HCT116 (cell line): Measurements from ENCODE around the gene FOXP2. TPM values are rescaled to one million over a fixed set of nuclear protein-coding genes. Genes with fewer than 3 reads are reported as not detected.

ENCODE experiments used
- ATAC-seq: fragments of 200-7000 bp; cut with Tn5 transposase; 2 replicates; pipeline ENCODE4 v1.9.1; 2020; ENCODE audit warnings: mild to moderate bottlenecking, moderate library complexity
- BruUV-seq: library from RNA; stranded (reverse); fragments of 400-500 nt; replicated peaks from 2 replicates; lab custom pipeline; 2021; lab: Mats Ljungman, UMichigan
- CTCF ChIA-PET: fragments of 300-600 bp; sonication (Branson Sonifier 250); formaldehyde crosslinking; loops from one replicate; lab custom pipeline; 2021; ENCODE audit warnings: antibody characterized with exemption; lab: Charles Lee
- POLR2A ChIA-PET: fragments of 300-600, 350-600 bp; sonication (Branson Sonifier 250); formaldehyde crosslinking; loops from one replicate; lab custom pipeline; 2021; ENCODE audit warnings: antibody characterized with exemption; lab: Charles Lee
- RAD21 ChIA-PET, 2 experiments: fragments of 300-600 bp; sonication (Branson Sonifier 250); formaldehyde crosslinking; loops; one replicate each; lab custom pipeline; 2023; ENCODE audit warnings: low total read pairs in 2 of 2; ENCODE audit not compliant: uncharacterized antibody in 2 of 2, unreplicated experiment in 2 of 2, low non-redundant PET in 1 of 2; lab: Charles Lee
- DNase-seq: peaks from one replicate; pipeline ENCODE4 v3.0.0-alpha.2; 2010; ENCODE audit warnings: low read depth, low spot score
- H2AFZ ChIP-seq: fragments of 200-600 bp; shearing (Covaris generic), sonication (generic); 2 replicates; pipeline ENCODE4 v1.6.1; 2017; ENCODE audit warnings: low read depth, mixed run types, mixed read lengths, antibody characterized with exemption, low read length; ENCODE audit not compliant: poor library complexity, severe bottlenecking
- H3K27ac ChIP-seq: 2 replicates; pipeline ENCODE4 v1.5.1; 2012; ENCODE audit warnings: low read depth, low read length
- H3K27me3 ChIP-seq: fragments of 200-600 bp; sonication (generic); 2 replicates; pipeline ENCODE4 v1.6.1; 2016; ENCODE audit warnings: mixed run types, low read length, mixed read lengths; ENCODE audit not compliant: insufficient read depth
- H3K36me3 ChIP-seq, 2 experiments: fragments of 200-500 bp in 1 of 2; fragments of 200-600 bp in 1 of 2; sonication (Bioruptor generic) in 1 of 2; sonication (generic) in 1 of 2; 2 replicates each; pipeline versions ENCODE4 v1.5.1 to v1.6.1; 2014 to 2016; ENCODE audit warnings: low read length in 2 of 2, inconsistent platforms in 1 of 2, mixed read lengths in 1 of 2, mixed run types in 1 of 2; ENCODE audit not compliant: insufficient read depth in 2 of 2, control insufficient read depth in 1 of 2
- H3K4me1 ChIP-seq, 2 experiments: fragments of 200-600 bp in 1 of 2; sonication (generic) in 1 of 2; 2 replicates each; pipeline versions ENCODE4 v1.5.1 to v1.6.1; 2012 to 2017; ENCODE audit warnings: low read length in 2 of 2, inconsistent platforms in 1 of 2, mild to moderate bottlenecking in 1 of 2, mixed read lengths in 1 of 2, mixed run types in 1 of 2, moderate library complexity in 1 of 2; ENCODE audit not compliant: insufficient read depth in 2 of 2, control insufficient read depth in 1 of 2
- H3K4me2 ChIP-seq: fragments of 200-600 bp; sonication (generic); 2 replicates; pipeline ENCODE4 v1.6.1; 2017; ENCODE audit warnings: mixed run types, low read length, mixed read lengths
- H3K4me3 ChIP-seq, 2 experiments: fragments of 200-600 bp in 1 of 2; sonication (generic) in 1 of 2; replicated peaks in 1 of 2; 2 replicates each; pipeline ENCODE4 v1.5.1; 2011 to 2016; ENCODE audit warnings: low read length in 2 of 2, control low read depth in 1 of 2, low read depth in 1 of 2, mild to moderate bottlenecking in 1 of 2, mixed read lengths in 1 of 2, mixed run types in 1 of 2
- H3K79me2 ChIP-seq: fragments of 200-600 bp; sonication (generic); 2 replicates; pipeline ENCODE4 v1.6.1; 2017; ENCODE audit warnings: mild to moderate bottlenecking, mixed run types, low read length, moderate library complexity, mixed read lengths; ENCODE audit not compliant: insufficient read depth
- H3K9ac ChIP-seq: fragments of 200-600 bp; sonication (generic); 2 replicates; pipeline ENCODE4 v1.6.1; 2016; ENCODE audit warnings: low read length, mixed read lengths
- H3K9me2 ChIP-seq: fragments of 200-600 bp; sonication (generic), shearing (Covaris generic); 2 replicates; pipeline ENCODE4 v1.6.1; 2017; ENCODE audit warnings: mixed run types, mild to moderate bottlenecking, moderate library complexity; ENCODE audit not compliant: insufficient read depth
- H3K9me3 ChIP-seq, 2 experiments: fragments of 200-500 bp in 1 of 2; fragments of 200-600 bp in 1 of 2; sonication (Bioruptor generic) in 1 of 2; sonication (generic) in 1 of 2; 2 replicates each; pipeline ENCODE4 v1.6.1; 2014 to 2017; ENCODE audit warnings: low read length in 2 of 2, mixed read lengths in 2 of 2, inconsistent platforms in 1 of 2, low read depth in 1 of 2, mild to moderate bottlenecking in 1 of 2, mixed run types in 1 of 2, moderate library complexity in 1 of 2; ENCODE audit not compliant: control insufficient read depth in 1 of 2, insufficient read depth in 1 of 2
- H4K20me1 ChIP-seq: fragments of 200-600 bp; sonication (generic), shearing (Covaris generic); 2 replicates; pipeline ENCODE4 v1.6.1; 2017; ENCODE audit warnings: mixed run types, mild to moderate bottlenecking, moderate library complexity; ENCODE audit not compliant: insufficient read depth
- CEBPB ChIP-seq: IDR thresholded peaks from 2 replicates; pipeline ENCODE4 v1.6.1; 2012; ENCODE audit warnings: low read depth
- CTCF ChIP-seq, 3 experiments: fragments of 200-600 bp in 1 of 3; sonication (generic) in 1 of 3; IDR thresholded peaks in 2 of 3; conservative IDR thresholded peaks in 1 of 3; 2 replicates each; pipeline ENCODE4 v1.5.1; 2012 to 2017; ENCODE audit warnings: low read depth in 2 of 3, low read length in 2 of 3, antibody characterized with exemption in 1 of 3, borderline replicate concordance in 1 of 3, control low read depth in 1 of 3, mild to moderate bottlenecking in 1 of 3, mixed read lengths in 1 of 3, mixed run types in 1 of 3, moderate library complexity in 1 of 3; ENCODE audit not compliant: insufficient read depth in 1 of 3
- EGR1 ChIP-seq: IDR thresholded peaks from 2 replicates; pipeline ENCODE4 v1.6.1; 2012; ENCODE audit warnings: low read depth
- EZH2 ChIP-seq: fragments of 200-600 bp; sonication (generic); IDR thresholded peaks from 2 replicates; pipeline ENCODE4 v1.6.1; 2017; ENCODE audit warnings: antibody characterized with exemption, mixed run types
- POLR2A ChIP-seq: IDR thresholded peaks from 2 replicates; pipeline ENCODE4 v1.7.0; 2011; ENCODE audit warnings: borderline replicate concordance; ENCODE audit not compliant: insufficient read depth, insufficient read length; ENCODE audit errors: extremely low read depth
- POLR2AphosphoS5 ChIP-seq: IDR thresholded peaks from 2 replicates; pipeline ENCODE4 v1.6.1; 2011; ENCODE audit warnings: mild to moderate bottlenecking, low read depth, low read length, moderate library complexity
- RAD21 ChIP-seq: IDR thresholded peaks from 2 replicates; pipeline ENCODE4 v1.6.1; 2012; ENCODE audit warnings: low read depth, mild to moderate bottlenecking
- ZBTB33 ChIP-seq: IDR thresholded peaks from 2 replicates; pipeline ENCODE4 v1.6.1; 2011; ENCODE audit warnings: mild to moderate bottlenecking, low read length, moderate library complexity; ENCODE audit not compliant: insufficient replicate concordance; ENCODE audit errors: extremely low read depth
- intact Hi-C: fragments of 100-400 bp; cut with micrococcal nuclease; formaldehyde crosslinking; loops from 2 replicates; pipeline ENCODE4 v1.10.0; 2022
- total RNA-seq: library from RNA; stranded (reverse); gene quantifications from one replicate; pipeline ENCODE4 v1.2.1, GENCODE V29; 2021; ENCODE audit not compliant: unreplicated experiment
- TF ChIP-seq, protein P1 (sequence below): IDR thresholded peaks from 2 replicates; pipeline ENCODE4 v1.6.1; 2012; ENCODE audit warnings: low read depth

FOXP2 gene
- total RNA-seq, 1 experiment from 2014 or later, result 2.5 TPM

DNA sequence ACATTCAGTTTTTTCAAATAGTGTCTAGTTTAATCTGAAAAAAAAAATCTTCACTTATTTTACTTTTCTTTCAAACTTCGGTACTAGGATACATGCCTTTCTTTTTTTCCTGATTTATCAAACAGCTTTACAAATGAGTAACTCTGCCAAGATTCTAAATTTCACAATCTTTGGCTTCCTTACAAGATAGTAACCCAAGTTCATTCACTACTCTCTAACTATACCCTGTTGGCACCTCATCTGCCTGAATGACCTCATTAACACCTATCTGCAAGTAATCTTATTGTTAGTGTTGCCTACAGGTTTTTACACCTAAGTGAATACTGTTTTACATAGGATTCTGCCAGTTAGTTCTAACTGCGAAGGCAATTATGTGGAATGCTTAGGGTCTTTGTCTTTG, 159.8 kb downstream of the FOXP2 start (continued):
- TF ChIP-seq, protein P1, sequence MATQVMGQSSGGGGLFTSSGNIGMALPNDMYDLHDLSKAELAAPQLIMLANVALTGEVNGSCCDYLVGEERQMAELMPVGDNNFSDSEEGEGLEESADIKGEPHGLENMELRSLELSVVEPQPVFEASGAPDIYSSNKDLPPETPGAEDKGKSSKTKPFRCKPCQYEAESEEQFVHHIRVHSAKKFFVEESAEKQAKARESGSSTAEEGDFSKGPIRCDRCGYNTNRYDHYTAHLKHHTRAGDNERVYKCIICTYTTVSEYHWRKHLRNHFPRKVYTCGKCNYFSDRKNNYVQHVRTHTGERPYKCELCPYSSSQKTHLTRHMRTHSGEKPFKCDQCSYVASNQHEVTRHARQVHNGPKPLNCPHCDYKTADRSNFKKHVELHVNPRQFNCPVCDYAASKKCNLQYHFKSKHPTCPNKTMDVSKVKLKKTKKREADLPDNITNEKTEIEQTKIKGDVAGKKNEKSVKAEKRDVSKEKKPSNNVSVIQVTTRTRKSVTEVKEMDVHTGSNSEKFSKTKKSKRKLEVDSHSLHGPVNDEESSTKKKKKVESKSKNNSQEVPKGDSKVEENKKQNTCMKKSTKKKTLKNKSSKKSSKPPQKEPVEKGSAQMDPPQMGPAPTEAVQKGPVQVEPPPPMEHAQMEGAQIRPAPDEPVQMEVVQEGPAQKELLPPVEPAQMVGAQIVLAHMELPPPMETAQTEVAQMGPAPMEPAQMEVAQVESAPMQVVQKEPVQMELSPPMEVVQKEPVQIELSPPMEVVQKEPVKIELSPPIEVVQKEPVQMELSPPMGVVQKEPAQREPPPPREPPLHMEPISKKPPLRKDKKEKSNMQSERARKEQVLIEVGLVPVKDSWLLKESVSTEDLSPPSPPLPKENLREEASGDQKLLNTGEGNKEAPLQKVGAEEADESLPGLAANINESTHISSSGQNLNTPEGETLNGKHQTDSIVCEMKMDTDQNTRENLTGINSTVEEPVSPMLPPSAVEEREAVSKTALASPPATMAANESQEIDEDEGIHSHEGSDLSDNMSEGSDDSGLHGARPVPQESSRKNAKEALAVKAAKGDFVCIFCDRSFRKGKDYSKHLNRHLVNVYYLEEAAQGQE, result no peak
- TF ChIP-seq ZBTB33 (no peak), EZH2 (no peak)

- no peak for ATAC-seq
Observed at GRCh38 chr7:114575098-114575497, 160.5 kb downstream of the FOXP2 start.

More at GRCh38 chr7:114575098-114575497, 160.5 kb downstream of the FOXP2 start:
- DNase-seq, result no peak
- ChIA-PET CTCF (no interaction called here), RAD21 (no interaction called here), POLR2A (no interaction called here)
- Histone ChIP-seq H3K4me1 (no peaks in the 10 kb centered on the region), H3K79me2 (no peaks in the 10 kb centered on the region), H2AFZ (no peak overlapping the region), H3K4me3 (no peak overlapping the region), H3K27ac (no peak overlapping the region), H3K9ac (no peak overlapping the region), H3K9me2 (no peaks in the 10 kb centered on the region), H4K20me1 (no peaks in the 10 kb centered on the region), H3K36me3 (no peaks in the 10 kb centered on the region), H3K27me3 (no peaks in the 10 kb centered on the region), H3K9me3 (no peaks in the 10 kb centered on the region), H3K4me2 (no peak overlapping the region)
- TF ChIP-seq POLR2AphosphoS5 (no peak), RAD21 (no peak), CTCF (IDR thresholded peaks at IDR 0.05 in 2 of 3, conservative IDR thresholded peaks at IDR 0.05 in 1 of 3; ENCODE audit: borderline replicate concordance in 1 of 3, insufficient read depth in 1 of 3, low read depth in 2 of 3, low read length in 2 of 3) (no peak), EGR1 (no peak), POLR2A (no peak), ZBTB33 (no peak), CEBPB (no peak)
- TF ChIP-seq, protein P1, result no peak
- intact Hi-C loops, result no loop called here
- no TSS peak for BruUV-seq
